HL-60 (cell line): ENCODE measurements around the gene ATP8A1.

Source experiments
- SPI1 ChIP-seq: IDR thresholded peaks from 2 replicates; pipeline ENCODE4 v1.6.1; 2012; ENCODE audit warnings: low read depth, mild to moderate bottlenecking, borderline replicate concordance
- TF ChIP-seq, protein P1 (sequence below): IDR thresholded peaks from one replicate; pipeline ENCODE4 v1.5.1; 2011; ENCODE audit warnings: low read length, control low read depth, inconsistent platforms; ENCODE audit not compliant: insufficient read depth
- TF ChIP-seq, protein P2 (sequence below): IDR thresholded peaks from 2 replicates; pipeline ENCODE4 v1.6.1; 2012; ENCODE audit warnings: low read depth; ENCODE audit not compliant: insufficient replicate concordance

DNA sequence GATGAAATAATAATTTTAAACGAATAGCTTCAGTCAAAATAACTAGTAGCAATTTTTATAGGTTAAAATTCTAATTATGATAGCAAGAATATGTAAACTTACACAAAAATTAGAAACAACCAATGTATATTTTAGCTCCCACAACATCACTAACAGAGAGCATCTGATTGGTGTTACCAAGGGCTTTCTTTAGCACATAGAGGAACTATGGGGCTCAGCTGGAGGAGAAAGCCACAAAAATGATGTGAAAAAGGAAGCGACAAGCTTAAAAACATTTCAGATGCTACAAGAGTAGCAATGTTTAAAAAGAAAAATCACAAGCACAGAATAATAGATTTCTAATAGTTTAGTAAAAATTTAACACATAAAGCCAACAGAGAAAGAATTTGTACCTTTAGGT lies 56.3 kb downstream of the ATP8A1 start:
- TF ChIP-seq, protein P1, sequence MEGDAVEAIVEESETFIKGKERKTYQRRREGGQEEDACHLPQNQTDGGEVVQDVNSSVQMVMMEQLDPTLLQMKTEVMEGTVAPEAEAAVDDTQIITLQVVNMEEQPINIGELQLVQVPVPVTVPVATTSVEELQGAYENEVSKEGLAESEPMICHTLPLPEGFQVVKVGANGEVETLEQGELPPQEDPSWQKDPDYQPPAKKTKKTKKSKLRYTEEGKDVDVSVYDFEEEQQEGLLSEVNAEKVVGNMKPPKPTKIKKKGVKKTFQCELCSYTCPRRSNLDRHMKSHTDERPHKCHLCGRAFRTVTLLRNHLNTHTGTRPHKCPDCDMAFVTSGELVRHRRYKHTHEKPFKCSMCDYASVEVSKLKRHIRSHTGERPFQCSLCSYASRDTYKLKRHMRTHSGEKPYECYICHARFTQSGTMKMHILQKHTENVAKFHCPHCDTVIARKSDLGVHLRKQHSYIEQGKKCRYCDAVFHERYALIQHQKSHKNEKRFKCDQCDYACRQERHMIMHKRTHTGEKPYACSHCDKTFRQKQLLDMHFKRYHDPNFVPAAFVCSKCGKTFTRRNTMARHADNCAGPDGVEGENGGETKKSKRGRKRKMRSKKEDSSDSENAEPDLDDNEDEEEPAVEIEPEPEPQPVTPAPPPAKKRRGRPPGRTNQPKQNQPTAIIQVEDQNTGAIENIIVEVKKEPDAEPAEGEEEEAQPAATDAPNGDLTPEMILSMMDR = no peak
- TF ChIP-seq, protein P2, sequence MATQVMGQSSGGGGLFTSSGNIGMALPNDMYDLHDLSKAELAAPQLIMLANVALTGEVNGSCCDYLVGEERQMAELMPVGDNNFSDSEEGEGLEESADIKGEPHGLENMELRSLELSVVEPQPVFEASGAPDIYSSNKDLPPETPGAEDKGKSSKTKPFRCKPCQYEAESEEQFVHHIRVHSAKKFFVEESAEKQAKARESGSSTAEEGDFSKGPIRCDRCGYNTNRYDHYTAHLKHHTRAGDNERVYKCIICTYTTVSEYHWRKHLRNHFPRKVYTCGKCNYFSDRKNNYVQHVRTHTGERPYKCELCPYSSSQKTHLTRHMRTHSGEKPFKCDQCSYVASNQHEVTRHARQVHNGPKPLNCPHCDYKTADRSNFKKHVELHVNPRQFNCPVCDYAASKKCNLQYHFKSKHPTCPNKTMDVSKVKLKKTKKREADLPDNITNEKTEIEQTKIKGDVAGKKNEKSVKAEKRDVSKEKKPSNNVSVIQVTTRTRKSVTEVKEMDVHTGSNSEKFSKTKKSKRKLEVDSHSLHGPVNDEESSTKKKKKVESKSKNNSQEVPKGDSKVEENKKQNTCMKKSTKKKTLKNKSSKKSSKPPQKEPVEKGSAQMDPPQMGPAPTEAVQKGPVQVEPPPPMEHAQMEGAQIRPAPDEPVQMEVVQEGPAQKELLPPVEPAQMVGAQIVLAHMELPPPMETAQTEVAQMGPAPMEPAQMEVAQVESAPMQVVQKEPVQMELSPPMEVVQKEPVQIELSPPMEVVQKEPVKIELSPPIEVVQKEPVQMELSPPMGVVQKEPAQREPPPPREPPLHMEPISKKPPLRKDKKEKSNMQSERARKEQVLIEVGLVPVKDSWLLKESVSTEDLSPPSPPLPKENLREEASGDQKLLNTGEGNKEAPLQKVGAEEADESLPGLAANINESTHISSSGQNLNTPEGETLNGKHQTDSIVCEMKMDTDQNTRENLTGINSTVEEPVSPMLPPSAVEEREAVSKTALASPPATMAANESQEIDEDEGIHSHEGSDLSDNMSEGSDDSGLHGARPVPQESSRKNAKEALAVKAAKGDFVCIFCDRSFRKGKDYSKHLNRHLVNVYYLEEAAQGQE = no peak
- no peak for TF ChIP-seq SPI1
